Stimulated activated naive CD8-positive, alpha-beta T cell treated with anti-CD3 and anti-CD28 coated beads, Interleukin-15, amount 100 ng/mL, for 72 hours (primary cell): ENCODE results near the gene EML4.

Source experiments
- ATAC-seq: fragments of 150-1000 bp; cut with Tn5 transposase; 2 replicates; pipeline ENCODE4 v1.10.0; 2021; ENCODE audit warnings: mild to moderate bottlenecking, moderate library complexity
- DNase-seq, 2 donors: peaks; one replicate each; pipeline ENCODE4 v3.0.0; 2021 to 2022
- H3K27ac Mint-ChIP-seq, 2 donors: one replicate each; pipeline ENCODE4 v1.8.0; 2022; ENCODE audit warnings: mild to moderate bottlenecking in 2 of 2, mixed read lengths in 2 of 2, moderate library complexity in 2 of 2
- H3K27me3 Mint-ChIP-seq: one replicate; pipeline ENCODE4 v1.8.0; 2022; ENCODE audit warnings: mixed read lengths
- H3K4me1 Mint-ChIP-seq: one replicate; pipeline ENCODE4 v1.8.0; 2022; ENCODE audit warnings: mild to moderate bottlenecking, mixed read lengths
- H3K4me3 Mint-ChIP-seq, 2 donors: one replicate each; pipeline ENCODE4 v1.8.0; 2022; ENCODE audit warnings: mild to moderate bottlenecking in 2 of 2, mixed read lengths in 2 of 2, moderate library complexity in 1 of 2
- H3K9me3 Mint-ChIP-seq, 2 donors: one replicate each; pipeline ENCODE4 v1.8.0; 2022; ENCODE audit warnings: mixed read lengths in 2 of 2

The EML4 gene

DNA sequence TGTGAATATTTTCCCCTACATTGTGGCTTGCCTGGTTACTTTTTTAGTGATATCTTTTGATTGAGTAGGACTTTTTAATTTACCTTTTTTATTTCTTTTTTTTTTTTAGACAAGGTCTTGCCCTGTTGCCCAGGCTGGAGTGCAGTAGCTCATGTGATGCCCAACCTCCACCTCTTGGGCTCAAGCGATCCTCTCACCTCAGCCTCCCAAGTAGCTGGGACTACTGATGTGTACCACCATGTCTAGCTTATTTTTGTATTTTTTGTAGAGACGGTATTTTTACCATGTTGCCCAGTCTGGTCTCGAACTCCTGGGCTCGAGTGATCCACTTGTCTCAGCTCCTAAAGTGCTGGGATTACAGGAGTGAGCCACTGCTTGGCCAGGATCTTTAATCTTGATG, 25.3 kb downstream of the EML4 start:
- Mint-ChIP-seq H3K4me3 (peak overlapping the region in 1 of 2 donors; percentile 31), H3K9me3 (no peaks in the 10 kb centered on the region), H3K4me1 (peaks cover 67% of the 10 kb centered on the region), H3K27ac (no peak overlapping the region), H3K27me3 (no peaks in the 10 kb centered on the region)
- no peak for ATAC-seq
- DNase-seq = no peak

DNA sequence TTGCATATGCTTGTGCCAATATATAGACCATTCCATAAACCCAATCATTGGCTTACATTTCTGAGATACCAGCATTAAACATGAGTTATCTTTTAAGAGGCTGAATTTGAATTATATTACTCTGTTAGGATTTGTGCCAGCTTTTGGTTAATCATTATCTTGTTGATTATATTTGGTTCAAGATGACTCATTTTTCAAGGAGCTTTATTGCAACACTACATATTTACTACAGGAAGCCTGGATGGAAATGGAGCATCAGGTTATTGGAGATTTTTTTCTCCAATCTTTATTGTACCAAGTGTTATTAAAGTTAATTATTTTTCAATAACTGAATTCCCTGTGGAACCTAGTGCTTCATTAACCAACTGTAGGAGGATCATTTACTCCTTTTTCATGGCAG, 26.4 kb downstream of the EML4 start:
- H3K4me1 Mint-ChIP-seq = peaks cover 63% of the 10 kb centered on the region
- no peaks in the 10 kb centered on the region for H3K27me3 Mint-ChIP-seq
- no peak overlapping the region for H3K27ac Mint-ChIP-seq
- H3K9me3 Mint-ChIP-seq = no peaks in the 10 kb centered on the region
- ATAC-seq (no peak), DNase-seq (no peak)
- H3K4me3 Mint-ChIP-seq = no peak overlapping the region

DNA sequence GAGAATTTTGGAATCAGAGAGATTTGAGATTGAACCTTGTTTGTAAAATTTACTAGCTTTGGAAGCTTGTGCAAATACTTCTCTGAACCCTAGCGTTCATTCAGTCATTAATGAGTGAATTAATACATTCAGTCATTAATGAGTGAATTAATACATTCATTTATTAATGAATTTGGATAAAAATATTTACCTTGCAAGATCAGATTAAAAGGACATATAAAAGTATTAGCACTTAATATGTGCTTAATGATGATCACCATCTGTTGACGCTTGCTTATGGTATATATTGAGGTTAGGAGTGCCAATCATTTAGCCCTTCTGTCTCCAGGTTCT, 26.9 kb downstream of the EML4 start:
- Mint-ChIP-seq H3K4me1 (peaks cover 63% of the 10 kb centered on the region), H3K27me3 (no peaks in the 10 kb centered on the region), H3K4me3 (no peak overlapping the region), H3K27ac (no peak overlapping the region), H3K9me3 (no peaks in the 10 kb centered on the region)
- DNase-seq (no peak), ATAC-seq (no peak)

DNA sequence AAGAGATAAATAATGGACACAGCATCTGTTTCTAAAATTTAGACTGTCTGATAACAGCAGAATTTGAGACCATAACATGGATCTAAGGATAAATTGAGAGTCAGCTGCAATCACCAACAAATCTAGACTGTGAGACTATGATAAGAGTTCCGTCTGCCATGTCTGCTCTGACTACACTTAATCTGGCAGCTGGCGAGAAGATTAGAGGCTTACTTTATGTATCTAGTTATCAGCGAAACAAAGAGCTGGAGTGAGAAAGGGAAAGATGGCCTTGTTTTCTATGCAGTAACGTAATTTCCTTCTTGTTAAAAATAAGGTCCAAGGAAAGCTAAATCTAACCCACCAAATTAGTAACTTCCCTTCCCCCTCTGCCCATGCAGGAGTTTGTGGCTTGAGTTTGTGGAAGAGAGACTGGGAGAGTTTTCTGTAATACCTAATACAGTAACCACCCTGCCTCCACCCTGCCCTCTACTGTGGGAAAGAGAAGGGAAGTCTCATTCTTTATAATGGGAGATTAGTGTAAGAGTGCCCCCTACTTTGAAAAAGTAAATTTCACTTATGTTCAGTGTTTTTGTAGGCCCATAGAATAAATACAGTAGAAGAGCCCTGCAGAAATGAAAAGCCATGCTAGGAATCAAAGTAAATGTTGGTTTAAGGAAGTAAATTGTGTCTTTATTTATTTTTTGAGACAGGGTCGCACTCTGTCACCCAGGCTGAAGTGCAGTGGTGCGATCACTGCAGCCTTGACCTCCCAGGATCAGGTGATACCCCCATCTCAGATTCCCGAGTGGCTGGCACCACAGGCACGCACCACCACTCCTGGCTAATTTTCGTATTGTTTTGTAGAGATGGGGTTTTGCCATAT, 27.5 kb downstream of the EML4 start:
- peak overlapping the region in 1 of 2 donors; percentile 52 for H3K27ac Mint-ChIP-seq
- peak; percentile 72 for ATAC-seq

DNA sequence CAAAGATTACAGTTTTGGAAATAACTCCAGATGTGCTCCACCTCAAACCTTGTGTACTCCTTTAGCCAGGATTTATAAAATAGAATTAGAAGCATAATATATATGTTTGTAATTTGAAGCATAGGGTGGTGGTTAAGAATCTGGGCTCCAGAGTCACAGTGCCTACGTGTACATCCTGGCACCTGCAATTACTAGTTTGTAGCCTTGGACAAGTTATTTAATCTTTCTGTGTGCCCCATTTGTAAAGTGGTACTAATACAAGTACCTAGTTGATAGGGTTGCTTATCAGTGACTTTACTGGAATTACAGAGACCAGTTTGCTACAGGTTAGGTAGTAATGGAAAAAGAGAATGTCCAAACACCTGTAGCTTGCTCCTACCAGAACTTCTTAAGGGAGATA, 28.6 kb downstream of the EML4 start:
- Mint-ChIP-seq H3K27me3 (no peaks in the 10 kb centered on the region), H3K4me1 (peaks cover 57% of the 10 kb centered on the region), H3K27ac (peak overlapping the region in 1 of 2 donors; percentile 7), H3K4me3 (no peak overlapping the region), H3K9me3 (no peaks in the 10 kb centered on the region)
- ATAC-seq (no peak), DNase-seq (no peak)

More for the DNA sequence above, 27.5 kb downstream of the EML4 start:
- no peaks in the 10 kb centered on the region for H3K9me3 Mint-ChIP-seq
- H3K4me1 Mint-ChIP-seq = peaks cover 61% of the 10 kb centered on the region
- no peak overlapping the region for H3K4me3 Mint-ChIP-seq
- DNase-seq = no peak
- H3K27me3 Mint-ChIP-seq = no peaks in the 10 kb centered on the region

DNA sequence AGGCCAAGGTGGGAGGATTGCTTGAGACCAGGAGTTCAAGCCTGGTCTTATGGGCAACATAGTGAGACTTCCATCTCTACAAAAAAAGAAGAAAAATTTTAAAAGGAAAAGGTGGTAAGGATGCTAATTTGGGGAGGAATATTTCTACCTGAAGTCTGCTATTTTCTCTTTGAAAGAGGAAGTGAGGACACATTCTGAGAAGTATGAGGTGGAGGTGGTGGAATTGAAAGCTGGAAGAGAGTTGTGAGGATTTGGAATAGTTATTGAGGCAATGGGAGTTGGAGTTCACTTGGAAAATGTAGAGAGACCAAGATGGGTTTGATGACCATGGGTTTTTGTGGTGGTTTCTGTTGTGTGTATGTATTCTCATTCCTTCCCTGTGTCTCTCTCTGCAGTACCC, 29.3 kb downstream of the EML4 start:
- Mint-ChIP-seq H3K9me3 (no peaks in the 10 kb centered on the region), H3K27ac (no peak overlapping the region), H3K4me1 (peaks cover 50% of the 10 kb centered on the region), H3K4me3 (peak overlapping the region in 1 of 2 donors; percentile 19), H3K27me3 (no peaks in the 10 kb centered on the region)
- no peak for ATAC-seq
- DNase-seq = no peak

DNA sequence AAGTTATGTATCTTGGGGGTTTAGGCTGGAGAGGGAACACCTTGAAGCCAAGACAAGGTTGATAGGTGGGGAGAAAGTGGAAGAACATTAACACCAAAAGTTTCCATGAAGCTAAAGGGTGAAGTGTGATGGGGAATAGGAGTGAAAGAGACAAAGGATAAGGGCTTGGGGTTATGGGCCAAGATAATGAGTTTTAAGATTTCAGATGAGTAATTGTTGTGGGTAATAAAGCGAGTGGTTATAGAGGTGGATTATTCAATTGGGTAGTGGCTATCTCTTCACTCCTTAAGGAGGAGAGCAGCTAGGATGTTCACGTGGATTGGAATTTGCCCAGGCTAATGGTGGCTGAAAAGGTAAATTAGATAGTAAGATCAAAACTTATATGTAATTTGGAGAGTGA, 29.8 kb downstream of the EML4 start:
- Mint-ChIP-seq H3K4me3 (peak overlapping the region in 1 of 2 donors; percentile 19), H3K4me1 (peaks cover 45% of the 10 kb centered on the region), H3K27ac (peak overlapping the region in 1 of 2 donors; percentile 16), H3K27me3 (no peaks in the 10 kb centered on the region), H3K9me3 (no peaks in the 10 kb centered on the region)
- ATAC-seq (peak; percentile 60), DNase-seq (no peak)

DNA sequence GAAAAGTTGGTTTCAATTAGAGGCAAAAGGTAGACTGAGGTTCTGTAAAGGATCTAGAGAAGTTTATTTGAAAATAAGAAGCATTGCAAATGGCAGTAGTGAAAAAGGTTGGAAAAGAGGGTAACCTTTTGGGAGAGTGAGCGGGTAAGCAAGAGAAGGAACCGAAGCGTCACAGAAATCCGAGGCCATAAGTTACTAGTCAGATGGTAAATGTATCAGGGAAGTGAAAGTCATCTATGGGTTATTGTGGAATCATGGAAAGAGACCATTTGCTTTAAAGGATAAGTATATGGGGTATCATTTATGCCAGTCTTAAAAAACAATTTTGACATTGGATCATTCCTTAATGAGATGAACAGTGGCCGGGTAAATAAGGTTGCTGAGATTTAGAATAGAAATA, 30.5 kb downstream of the EML4 start:
- DNase-seq (no peak), ATAC-seq (no peak)
- peaks cover 40% of the 10 kb centered on the region for H3K4me1 Mint-ChIP-seq
- no peak overlapping the region for H3K4me3 Mint-ChIP-seq
- no peaks in the 10 kb centered on the region for H3K27me3 Mint-ChIP-seq
- H3K27ac Mint-ChIP-seq = no peak overlapping the region
- H3K9me3 Mint-ChIP-seq = no peaks in the 10 kb centered on the region

DNA sequence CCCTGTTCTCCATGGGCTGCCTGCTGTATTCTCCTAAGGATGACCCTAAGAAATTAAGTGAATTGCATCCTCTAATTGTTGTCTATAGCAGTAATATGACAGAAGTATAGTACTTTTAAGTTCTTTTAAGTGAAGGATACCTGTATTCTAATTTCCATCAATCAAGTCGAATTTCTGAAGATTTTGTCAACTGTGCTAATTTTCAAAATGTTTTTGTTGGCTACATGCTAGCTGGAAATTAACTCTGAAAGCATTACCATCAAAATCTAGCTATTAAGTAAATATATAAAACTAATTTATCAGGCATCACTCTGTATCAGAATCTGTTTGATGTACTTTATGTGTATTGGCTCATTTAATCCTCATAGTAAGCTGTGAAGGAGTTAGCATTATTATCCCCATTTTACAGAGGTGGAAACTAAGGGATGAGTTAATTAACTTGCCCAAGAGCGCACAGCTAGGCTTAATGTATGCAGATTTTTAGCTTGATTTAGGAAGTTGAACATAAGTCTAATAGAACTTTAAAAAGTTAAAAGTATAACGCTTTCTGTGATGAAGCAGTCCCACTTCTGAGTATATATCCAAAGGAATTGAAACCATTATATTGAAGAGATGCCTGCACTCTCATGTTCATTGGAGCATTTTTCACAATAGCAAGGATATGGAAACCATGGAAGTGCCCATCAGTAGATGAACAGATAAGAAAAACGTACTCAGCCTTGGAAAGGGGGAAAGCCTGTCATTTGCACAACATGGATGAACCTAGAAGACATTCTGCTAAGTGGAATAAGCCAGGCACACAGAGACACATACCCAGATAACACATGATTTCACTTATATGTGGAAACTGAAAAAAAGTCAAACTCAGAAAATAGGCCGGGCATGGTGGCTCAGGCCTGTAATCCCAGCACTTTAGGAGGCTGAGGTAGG, 32.0 kb downstream of the EML4 start:
- H3K9me3 Mint-ChIP-seq = no peaks in the 10 kb centered on the region
- H3K4me3 Mint-ChIP-seq = no peak overlapping the region
- H3K27ac Mint-ChIP-seq = no peak overlapping the region
- H3K4me1 Mint-ChIP-seq = peaks cover 46% of the 10 kb centered on the region
- no peak for ATAC-seq
- H3K27me3 Mint-ChIP-seq = no peaks in the 10 kb centered on the region
- no peak for DNase-seq

DNA sequence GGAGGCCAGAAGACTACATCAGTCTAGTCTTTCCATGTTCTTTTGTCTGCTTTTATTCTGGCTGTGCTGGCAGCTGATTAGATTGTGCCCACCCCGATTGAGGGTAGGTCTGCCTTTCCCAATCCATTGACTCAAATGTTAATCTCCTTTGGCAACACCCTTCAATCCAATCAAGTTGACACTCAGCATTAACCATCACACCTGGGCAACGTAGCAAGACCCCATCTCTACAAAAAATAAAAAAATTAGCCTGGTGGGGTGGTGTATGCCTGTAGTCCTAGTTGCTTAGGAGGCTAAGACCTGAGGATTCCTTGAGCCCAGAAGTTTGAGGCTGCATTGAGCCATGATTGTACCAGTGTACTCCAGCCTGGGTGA, 33.5 kb downstream of the EML4 start:
- Mint-ChIP-seq H3K9me3 (no peaks in the 10 kb centered on the region), H3K4me3 (no peak overlapping the region), H3K4me1 (peaks cover 35% of the 10 kb centered on the region), H3K27me3 (no peaks in the 10 kb centered on the region), H3K27ac (no peak overlapping the region)
- DNase-seq (no peak), ATAC-seq (no peak)

DNA sequence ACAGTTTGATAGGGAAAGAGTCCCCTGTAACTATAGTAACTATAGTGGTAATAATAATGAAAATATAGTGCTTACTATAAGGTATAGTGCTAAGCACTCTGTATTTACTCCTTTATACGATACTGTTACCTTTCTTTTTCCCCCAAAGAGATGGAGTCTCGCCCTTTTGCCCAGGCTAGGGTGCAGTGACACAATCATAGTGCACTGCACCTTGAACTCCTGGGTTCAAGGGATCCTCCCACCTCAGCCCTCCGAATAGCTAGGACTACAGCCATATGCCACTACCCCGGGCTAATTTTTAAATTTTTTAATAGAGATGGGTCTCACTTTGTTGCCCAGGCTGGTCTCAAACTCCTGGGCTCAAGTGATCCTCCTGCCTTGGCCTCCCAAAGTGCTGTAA, 34.6 kb downstream of the EML4 start:
- DNase-seq (no peak), ATAC-seq (no peak)
- no peaks in the 10 kb centered on the region for H3K27me3 Mint-ChIP-seq
- H3K4me1 Mint-ChIP-seq = peaks cover 24% of the 10 kb centered on the region
- no peak overlapping the region for H3K27ac Mint-ChIP-seq
- H3K9me3 Mint-ChIP-seq = no peaks in the 10 kb centered on the region
- no peak overlapping the region for H3K4me3 Mint-ChIP-seq

DNA sequence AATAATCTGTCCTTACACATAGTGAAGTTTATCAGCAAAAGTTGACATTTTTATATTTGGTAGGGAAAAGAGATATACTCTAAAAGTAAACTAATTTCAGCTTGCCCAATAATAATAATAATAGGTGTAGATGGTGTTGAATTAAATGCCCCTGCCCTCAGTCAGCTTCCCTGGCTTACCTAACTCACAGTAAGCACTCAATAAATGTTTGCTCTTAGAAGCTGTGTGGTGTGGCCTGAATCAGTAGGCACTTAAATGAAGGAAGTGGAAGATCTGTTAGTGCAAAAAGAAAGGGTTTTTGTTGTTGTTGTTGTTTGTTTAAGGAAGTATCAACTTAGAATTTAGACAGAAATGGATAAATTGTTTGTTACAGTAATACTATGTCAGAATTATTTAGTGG, 36.2 kb downstream of the EML4 start:
- Mint-ChIP-seq H3K9me3 (no peaks in the 10 kb centered on the region), H3K27me3 (no peaks in the 10 kb centered on the region), H3K27ac (no peak overlapping the region), H3K4me3 (no peak overlapping the region), H3K4me1 (peaks cover 21% of the 10 kb centered on the region)
- ATAC-seq = no peak
- DNase-seq = no peak

DNA sequence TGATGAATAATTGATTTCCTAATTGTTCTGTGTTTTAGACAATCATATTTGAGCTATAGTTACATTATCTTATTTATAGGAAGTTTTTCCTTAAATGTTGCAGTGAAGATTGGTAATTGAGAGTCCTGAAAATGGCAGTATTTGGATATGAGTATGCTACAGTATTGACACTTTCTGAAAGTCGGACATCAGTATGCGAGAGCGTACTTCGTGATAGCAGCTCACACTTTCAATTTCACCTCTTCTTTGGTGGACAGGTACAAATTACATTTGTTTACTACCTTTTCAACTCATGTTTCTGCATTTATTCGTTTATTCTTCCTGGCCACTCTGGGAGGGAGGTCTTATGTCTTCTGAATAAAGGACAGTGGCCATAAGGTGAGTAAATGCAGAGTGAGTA, 38.7 kb downstream of the EML4 start:
- no peak overlapping the region for H3K27ac Mint-ChIP-seq
- ATAC-seq (no peak), DNase-seq (no peak)
- peaks cover 24% of the 10 kb centered on the region for H3K4me1 Mint-ChIP-seq
- H3K27me3 Mint-ChIP-seq = no peaks in the 10 kb centered on the region
- no peak overlapping the region for H3K4me3 Mint-ChIP-seq
- H3K9me3 Mint-ChIP-seq = no peaks in the 10 kb centered on the region

DNA sequence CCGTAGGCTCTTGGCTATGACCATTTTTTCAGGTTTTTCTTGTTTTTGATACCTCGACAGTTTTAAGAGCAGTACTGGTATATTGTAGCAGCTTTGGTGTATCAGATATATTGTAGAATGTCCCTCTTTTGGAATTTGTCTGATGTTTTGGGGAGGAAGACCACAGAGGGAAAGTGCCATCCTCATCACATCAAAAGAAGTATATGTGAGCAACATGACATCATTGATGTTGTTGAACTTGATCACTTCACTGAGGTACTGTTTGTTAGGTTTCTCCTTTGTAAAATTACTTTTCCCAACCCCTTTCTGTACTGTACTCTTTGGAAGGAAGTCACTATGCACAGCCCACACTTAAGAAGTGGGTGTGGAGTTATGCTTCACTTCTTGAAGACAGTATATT, 41.0 kb downstream of the EML4 start:
- peaks cover 30% of the 10 kb centered on the region for H3K4me1 Mint-ChIP-seq
- no peak overlapping the region for H3K4me3 Mint-ChIP-seq
- DNase-seq = no peak
- H3K27me3 Mint-ChIP-seq = no peaks in the 10 kb centered on the region
- no peak overlapping the region for H3K27ac Mint-ChIP-seq
- no peak for ATAC-seq
- H3K9me3 Mint-ChIP-seq = no peaks in the 10 kb centered on the region

DNA sequence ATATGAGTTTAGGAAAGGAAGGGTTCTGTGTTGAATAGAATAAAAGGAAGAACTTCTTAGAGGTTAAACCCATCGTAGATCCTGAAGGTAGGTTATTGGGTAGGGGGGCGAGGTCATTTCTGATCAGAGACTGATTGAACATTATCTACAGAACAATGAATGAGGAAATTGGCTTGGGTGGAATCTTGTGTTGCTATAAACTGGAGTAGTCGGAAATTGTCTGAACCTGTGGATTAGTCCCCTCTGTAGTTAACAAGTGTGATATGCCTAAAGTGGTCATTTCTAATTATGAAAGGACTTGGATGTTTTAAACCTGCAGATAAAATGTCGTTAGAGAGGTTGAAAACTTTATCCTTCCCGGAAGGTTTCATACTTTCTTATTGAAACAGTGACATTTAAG, 42.1 kb downstream of the EML4 start:
- Mint-ChIP-seq H3K27me3 (no peaks in the 10 kb centered on the region), H3K4me3 (no peak overlapping the region), H3K4me1 (peaks cover 28% of the 10 kb centered on the region)

DNA sequence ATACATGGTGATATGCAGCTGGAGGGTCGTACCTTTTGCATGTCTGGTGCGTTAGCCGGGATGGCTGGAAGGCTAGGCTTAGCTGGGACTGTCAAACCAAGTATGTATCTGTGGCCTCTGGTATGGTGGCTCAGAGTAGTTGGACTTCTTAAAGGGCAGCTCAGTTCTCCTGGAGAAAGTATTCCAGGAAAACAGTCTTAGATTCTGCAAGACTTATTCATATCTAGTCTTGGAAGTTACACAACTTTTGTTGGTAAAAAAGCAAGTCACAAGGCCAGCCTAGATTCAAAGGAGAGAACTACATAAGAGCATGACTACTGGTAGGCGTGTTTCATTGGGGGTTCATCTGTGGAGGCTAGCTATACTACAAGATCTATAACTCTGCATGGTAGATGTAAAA, 45.5 kb downstream of the EML4 start:
- Mint-ChIP-seq H3K4me3 (no peak overlapping the region), H3K9me3 (no peaks in the 10 kb centered on the region), H3K4me1 (peaks cover 39% of the 10 kb centered on the region), H3K27me3 (no peaks in the 10 kb centered on the region), H3K27ac (no peak overlapping the region)
- ATAC-seq (no peak), DNase-seq (no peak)

More for the DNA sequence above, 42.1 kb downstream of the EML4 start:
- Mint-ChIP-seq H3K9me3 (no peaks in the 10 kb centered on the region), H3K27ac (no peak overlapping the region)
- DNase-seq = no peak
- no peak for ATAC-seq
